Mesenchymal stem cell (in vitro differentiated cells and primary cell): Measurements from ENCODE around the gene PTPRE.

Experiments used
- DNase-seq: peaks from one replicate; pipeline ENCODE4 v3.0.0-alpha.2; 2013
- H2AFZ ChIP-seq: one replicate; pipeline ENCODE4 v1.6.1; 2013; ENCODE audit warnings: low read depth, mild to moderate bottlenecking, control low read depth, inconsistent platforms, low read length, moderate library complexity
- H2AK5ac ChIP-seq: 2 replicates; pipeline ENCODE4 v1.6.1; 2013; ENCODE audit warnings: low read length, moderate library complexity, mild to moderate bottlenecking, inconsistent platforms; ENCODE audit not compliant: severe bottlenecking
- H2BK120ac ChIP-seq: one replicate; pipeline ENCODE4 v1.6.1; 2013; ENCODE audit warnings: low read depth, mild to moderate bottlenecking, inconsistent platforms, low read length, moderate library complexity
- H2BK12ac ChIP-seq, 2 experiments: one replicate each; pipeline ENCODE4 v1.6.1; 2013; ENCODE audit warnings: inconsistent platforms in 2 of 2, low read length in 2 of 2, mild to moderate bottlenecking in 2 of 2, moderate library complexity in 2 of 2, control low read depth in 1 of 2
- H2BK15ac ChIP-seq: one replicate; pipeline ENCODE4 v1.6.1; 2013; ENCODE audit warnings: mild to moderate bottlenecking, low read depth, inconsistent platforms; ENCODE audit not compliant: poor library complexity, severe bottlenecking
- H2BK5ac ChIP-seq: 2 replicates; pipeline ENCODE4 v1.6.1; 2013; ENCODE audit warnings: low read depth, mild to moderate bottlenecking, low read length, control low read depth, inconsistent platforms; ENCODE audit not compliant: poor library complexity, severe bottlenecking
- H3K14ac ChIP-seq, 2 experiments: one replicate each; pipeline ENCODE4 v1.6.1; 2013; ENCODE audit warnings: inconsistent platforms in 2 of 2, low read length in 2 of 2, control low read depth in 1 of 2, mild to moderate bottlenecking in 1 of 2, moderate library complexity in 1 of 2
- H3K18ac ChIP-seq, 2 experiments: one replicate each; pipeline ENCODE4 v1.6.1; 2013; ENCODE audit warnings: inconsistent platforms in 2 of 2, low read length in 2 of 2, control low read depth in 1 of 2, low read depth in 1 of 2, mild to moderate bottlenecking in 1 of 2
- H3K23ac ChIP-seq, 2 experiments: one replicate each; pipeline ENCODE4 v1.6.1; 2013; ENCODE audit warnings: inconsistent platforms in 2 of 2, low read length in 2 of 2, mild to moderate bottlenecking in 2 of 2, moderate library complexity in 2 of 2, control low read depth in 1 of 2
- H3K27ac ChIP-seq: 2 replicates; pipeline ENCODE4 v1.5.1; 2013; ENCODE audit warnings: mild to moderate bottlenecking, moderate library complexity, low read length, control low read depth, inconsistent platforms; ENCODE audit not compliant: poor library complexity, severe bottlenecking
- H3K27me3 ChIP-seq, 2 experiments: 2 replicates each; pipeline versions ENCODE4 v1.6.1 to v1.7.0; 2013; ENCODE audit warnings: low read length in 2 of 2, mild to moderate bottlenecking in 2 of 2, moderate library complexity in 2 of 2, control low read depth in 1 of 2, inconsistent platforms in 1 of 2; ENCODE audit not compliant: control insufficient read depth in 1 of 2, insufficient read depth in 1 of 2
- H3K36me3 ChIP-seq, 2 experiments: 2 replicates each; pipeline versions ENCODE4 v1.6.1 to v1.7.0; 2013; ENCODE audit warnings: low read length in 2 of 2, control low read depth in 1 of 2, inconsistent platforms in 1 of 2, low read depth in 1 of 2, mild to moderate bottlenecking in 1 of 2; ENCODE audit not compliant: insufficient read depth in 2 of 2, control insufficient read depth in 1 of 2
- H3K4ac ChIP-seq, 2 experiments: one replicate each; pipeline ENCODE4 v1.6.1; 2013; ENCODE audit warnings: inconsistent platforms in 2 of 2, low read length in 2 of 2, mild to moderate bottlenecking in 2 of 2, moderate library complexity in 2 of 2, control low read depth in 1 of 2, low read depth in 1 of 2
- H3K4me1 ChIP-seq: 2 replicates; pipeline ENCODE4 v1.6.1; 2013; ENCODE audit warnings: low read depth, low read length, control low read depth; ENCODE audit not compliant: control insufficient read depth, insufficient read depth
- H3K4me2 ChIP-seq: 2 replicates; pipeline ENCODE4 v1.6.1; 2013; ENCODE audit warnings: low read length, mild to moderate bottlenecking, inconsistent platforms; ENCODE audit not compliant: poor library complexity, severe bottlenecking
- H3K4me3 ChIP-seq, 2 experiments: 2 replicates each; pipeline versions ENCODE4 v1.5.1 to v1.7.0; 2013; ENCODE audit warnings: low read length in 2 of 2, mild to moderate bottlenecking in 2 of 2, control low read depth in 1 of 2, low read depth in 1 of 2; ENCODE audit not compliant: insufficient read depth in 1 of 2
- H3K79me1 ChIP-seq: replicated peaks from 2 replicates; pipeline ENCODE4 v1.6.1; 2013; ENCODE audit warnings: mild to moderate bottlenecking, control low read depth, low read length, inconsistent platforms; ENCODE audit not compliant: poor library complexity, severe bottlenecking
- H3K9ac ChIP-seq: 2 replicates; pipeline ENCODE4 v1.7.0; 2013; ENCODE audit warnings: mild to moderate bottlenecking, low read length, moderate library complexity
- H3K9me3 ChIP-seq: 2 replicates; pipeline ENCODE4 v1.7.0; 2013; ENCODE audit warnings: mild to moderate bottlenecking, low read length; ENCODE audit not compliant: control insufficient read depth
- H4K8ac ChIP-seq: one replicate; pipeline ENCODE4 v1.6.1; 2013; ENCODE audit warnings: inconsistent platforms, mild to moderate bottlenecking, low read length, moderate library complexity
- H4K91ac ChIP-seq: one replicate; pipeline ENCODE4 v1.6.1; 2013; ENCODE audit warnings: mild to moderate bottlenecking, low read length, inconsistent platforms
- WGBS: methylation state at CpG from one replicate; pipeline ENCODE4 v1.1.7; 2013; ENCODE audit warnings: mixed read lengths; 5-methylcytosine and 5-hydroxymethylcytosine counted together

The PTPRE gene

GRCh38 chr10:127921075-127921752 is 14.3 kb downstream of the PTPRE start:
- Histone ChIP-seq H3K79me1 (peaks cover 5% of the 10 kb centered on the region), H3K4ac (peak overlapping the region; percentile 71 to 94), H2AK5ac (peak overlapping the region; percentile 60), H4K8ac (peak overlapping the region; percentile 19), H3K27me3 (no peaks in the 10 kb centered on the region), H2BK12ac (peak overlapping the region; percentile 37 to 97), H3K9me3 (no peaks in the 10 kb centered on the region), H2BK15ac (peak overlapping the region; percentile 82), H2BK120ac (no peak overlapping the region), H3K9ac (no peak overlapping the region), H3K23ac (no peak overlapping the region), H4K91ac (peak overlapping the region; percentile 90), H3K4me3 (no peak overlapping the region), H3K36me3 (no peaks in the 10 kb centered on the region), H3K14ac (peak overlapping the region in 1 of 2 experiments; percentile 72), H3K4me1 (peaks cover 22% of the 10 kb centered on the region), H3K18ac (peak overlapping the region; percentile 76 to 95), H2BK5ac (no peak overlapping the region), H2AFZ (no peak overlapping the region), H3K27ac (no peak overlapping the region), H3K4me2 (no peak overlapping the region)
- 95% methylated on average over 11 of the region's 11 CpGs for WGBS
- DNase-seq, result no peak

- H3K79me1 ChIP-seq, result peaks cover 5% of the 10 kb centered on the region
- no peak overlapping the region for H2BK5ac ChIP-seq
- no peaks in the 10 kb centered on the region for H3K36me3 ChIP-seq
- no peak overlapping the region for H3K9ac ChIP-seq
- H2AFZ ChIP-seq, result no peak overlapping the region
- H3K14ac ChIP-seq, result peak overlapping the region in 1 of 2 experiments; percentile 72
- H3K27ac ChIP-seq, result no peak overlapping the region
- DNase-seq, result peak; percentile 50
- peak overlapping the region; percentile 87 for H2AK5ac ChIP-seq
- H2BK12ac ChIP-seq, result peak overlapping the region; percentile 72 to 97
- peaks cover 22% of the 10 kb centered on the region for H3K4me1 ChIP-seq
- H3K9me3 ChIP-seq, result no peaks in the 10 kb centered on the region
- H4K8ac ChIP-seq, result peak overlapping the region; percentile 8
- no peak overlapping the region for H3K4me2 ChIP-seq
- H3K27me3 ChIP-seq, result no peaks in the 10 kb centered on the region
- H2BK120ac ChIP-seq, result peak overlapping the region; percentile 87
- peak overlapping the region; percentile 86 to 94 for H3K4ac ChIP-seq
- H3K18ac ChIP-seq, result peak overlapping the region; percentile 81 to 93
- H2BK15ac ChIP-seq, result no peak overlapping the region
- no peak overlapping the region for H3K4me3 ChIP-seq
- WGBS, result 94% methylated on average over 2 of the region's 2 CpGs
- peak overlapping the region; percentile 92 for H4K91ac ChIP-seq
- H3K23ac ChIP-seq, result no peak overlapping the region
Observed at GRCh38 chr10:127921753-127922145, 14.8 kb downstream of the PTPRE start.

DNA sequence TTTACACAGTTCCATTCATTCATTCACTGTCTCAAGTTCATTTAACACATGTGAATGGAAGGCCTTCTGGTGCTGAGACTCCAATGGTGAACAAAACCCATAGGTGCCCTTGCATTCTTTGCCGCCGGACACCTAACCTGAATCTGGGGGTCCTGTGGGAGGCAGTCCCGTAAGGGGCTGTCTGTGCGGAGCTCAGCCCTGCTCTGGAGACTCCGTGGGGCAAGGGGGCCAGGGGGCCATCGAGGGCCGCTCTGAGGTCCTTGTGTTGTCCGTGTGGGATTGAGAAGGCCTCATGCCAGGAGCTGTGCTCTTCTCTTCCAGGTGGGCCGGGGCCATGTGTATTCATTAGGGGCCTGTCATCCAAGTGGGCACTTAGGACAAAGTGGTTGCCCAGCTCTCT is 15.3 kb downstream of the PTPRE start:
- H3K27ac ChIP-seq, result peak overlapping the region; percentile 79
- H3K4me3 ChIP-seq, result no peak overlapping the region
- no peak overlapping the region for H3K23ac ChIP-seq
- no peak overlapping the region for H3K4me2 ChIP-seq
- H3K27me3 ChIP-seq, result no peaks in the 10 kb centered on the region
- H3K14ac ChIP-seq, result peak overlapping the region in 1 of 2 experiments; percentile 38
- peaks cover 5% of the 10 kb centered on the region for H3K79me1 ChIP-seq
- H4K8ac ChIP-seq, result peak overlapping the region; percentile 42
- H3K18ac ChIP-seq, result peak overlapping the region; percentile 89 to 93
- H2BK12ac ChIP-seq, result peak overlapping the region; percentile 72 to 97
- peak overlapping the region; percentile 87 for H2AK5ac ChIP-seq
- no peak for DNase-seq
- H3K9ac ChIP-seq, result no peak overlapping the region
- H2BK15ac ChIP-seq, result peak overlapping the region; percentile 95
- H4K91ac ChIP-seq, result peak overlapping the region; percentile 92
- H2AFZ ChIP-seq, result no peak overlapping the region
- peak overlapping the region; percentile 69 to 86 for H3K4ac ChIP-seq
- peaks cover 22% of the 10 kb centered on the region for H3K4me1 ChIP-seq
- no peaks in the 10 kb centered on the region for H3K9me3 ChIP-seq
- WGBS, result 94% methylated on average over 9 of the region's 9 CpGs
- H2BK120ac ChIP-seq, result peak overlapping the region; percentile 87
- peak overlapping the region; percentile 4 for H2BK5ac ChIP-seq
- no peaks in the 10 kb centered on the region for H3K36me3 ChIP-seq

DNA sequence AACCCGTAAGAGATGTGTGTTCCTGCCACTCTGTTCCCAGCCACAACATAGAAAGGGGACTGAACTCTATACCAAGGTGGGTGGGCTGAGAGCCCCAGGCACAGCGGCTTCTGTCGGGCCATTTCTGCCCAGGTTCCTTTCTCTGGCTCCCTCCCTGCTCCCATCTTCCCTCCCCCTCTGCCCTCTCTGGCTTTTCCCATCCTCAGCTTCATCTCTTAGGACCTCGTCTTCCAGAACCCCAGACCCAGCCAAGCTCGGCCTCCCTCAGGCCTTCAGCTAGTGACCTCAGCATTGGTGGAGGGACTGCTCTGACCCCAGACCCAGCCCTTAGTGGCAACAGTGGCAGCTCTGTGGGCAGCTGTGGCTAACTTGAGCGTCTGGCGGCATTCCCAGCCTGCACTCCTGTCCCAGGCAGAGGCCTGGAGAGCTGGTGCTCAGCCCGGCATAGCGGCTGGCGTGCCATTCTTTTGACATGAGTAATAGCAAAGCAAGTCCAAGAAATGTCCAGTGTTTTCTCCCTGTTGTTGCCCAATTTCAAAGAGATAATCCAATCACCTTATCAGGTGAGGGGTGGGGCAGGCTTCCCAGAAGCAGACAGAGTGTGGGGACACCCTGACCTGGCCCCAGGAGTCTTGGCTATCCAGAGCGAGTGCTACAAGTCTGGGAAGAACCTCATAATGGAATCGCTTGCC is 15.9 kb downstream of the PTPRE start:
- WGBS, result 45% methylated on average over 12 of the region's 12 CpGs
- Histone ChIP-seq H2BK5ac (peak overlapping the region; percentile 51), H3K36me3 (no peaks in the 10 kb centered on the region), H3K4me3 (no peak overlapping the region), H2AK5ac (peak overlapping the region; percentile 87), H3K9me3 (no peaks in the 10 kb centered on the region), H2BK12ac (peak overlapping the region; percentile 72 to 97), H2BK120ac (peak overlapping the region; percentile 86), H3K4me2 (no peak overlapping the region), H3K23ac (no peak overlapping the region), H3K18ac (peak overlapping the region; percentile 89 to 93), H4K91ac (peak overlapping the region; percentile 92), H3K4me1 (peaks cover 22% of the 10 kb centered on the region), H2BK15ac (no peak overlapping the region), H2AFZ (no peak overlapping the region), H3K9ac (no peak overlapping the region), H3K4ac (peak overlapping the region; percentile 69 to 86), H3K14ac (no peak overlapping the region), H3K27me3 (no peaks in the 10 kb centered on the region), H3K79me1 (peaks cover 5% of the 10 kb centered on the region), H4K8ac (peak overlapping the region; percentile 8), H3K27ac (peak overlapping the region; percentile 79)
- peak; percentile 95 for DNase-seq
